SH-SY5Y (cell line): ENCODE results near the gene GMPR2.

Source experiments
- GATA2 ChIP-seq: IDR thresholded peaks from 2 replicates; pipeline ENCODE4 v1.6.1; 2011; ENCODE audit warnings: mild to moderate bottlenecking, low read depth, low read length
- GATA3 ChIP-seq: IDR thresholded peaks from 2 replicates; pipeline ENCODE4 v1.6.1; 2011; ENCODE audit warnings: low read depth, mild to moderate bottlenecking, low read length, moderate library complexity

GRCh38 chr14:24259282-24260025 is 26.7 kb downstream of the GMPR2 start:
- TF ChIP-seq GATA2 (no peak), GATA3 (no peak)
